Measurements from ENCODE around the gene FAM174C. TPM values are rescaled to one million over a fixed set of nuclear protein-coding genes. Genes with fewer than 3 reads are reported as not detected.

FAM174C gene
- total RNA-seq, 1 donor from 2014 or later, result 64.8 TPM

GRCh38 chr19:1324249-1324805 is 49.0 kb downstream of the FAM174C start:
- no peak for DNase-seq (ENCODE audit: extremely low spot score in 2 of 2)
- H3K27ac ChIP-seq, result peak overlapping the region; percentile 79
- no peak for TF ChIP-seq POLR2AphosphoS5 (IDR thresholded peaks at IDR 0.05; ENCODE audit: insufficient read depth in 1 of 2, low read depth in 1 of 2)
- TF ChIP-seq CTCF (IDR thresholded peaks at IDR 0.05), result no peak
- no peak for TF ChIP-seq POLR2A (IDR thresholded peaks at IDR 0.05)
- H3K9me3 ChIP-seq, result no peaks in the 10 kb centered on the region
- peaks cover 6% of the 10 kb centered on the region for H3K27me3 ChIP-seq
- no peaks in the 10 kb centered on the region for H3K36me3 ChIP-seq
- peak overlapping the region; percentile 40 to 50 for H3K4me3 ChIP-seq
- intact Hi-C loops (cut with DNase I), result no loop called here
- H3K4me1 ChIP-seq, result peaks cover 15% of the 10 kb centered on the region

GRCh38 chr19:1324806-1325567 is 49.7 kb downstream of the FAM174C start:
- H3K27ac ChIP-seq, result peak overlapping the region; percentile 79
- intact Hi-C loops (cut with DNase I), result no loop called here
- no peaks in the 10 kb centered on the region for H3K9me3 ChIP-seq
- H3K27me3 ChIP-seq, result peaks cover 6% of the 10 kb centered on the region
- no peak for DNase-seq (ENCODE audit: extremely low spot score in 2 of 2)
- H3K4me1 ChIP-seq, result peaks cover 15% of the 10 kb centered on the region
- peak overlapping the region; percentile 40 to 50 for H3K4me3 ChIP-seq
- TF ChIP-seq POLR2AphosphoS5 (IDR thresholded peaks at IDR 0.05; ENCODE audit: insufficient read depth in 1 of 2, low read depth in 1 of 2) (peak in 1 of 2 donors; percentile 51), POLR2A (IDR thresholded peaks at IDR 0.05) (no peak)
- H3K36me3 ChIP-seq, result no peaks in the 10 kb centered on the region

GRCh38 chr19:1325568-1326294 is 50.4 kb downstream of the FAM174C start:
- TF ChIP-seq POLR2AphosphoS5 (IDR thresholded peaks at IDR 0.05; ENCODE audit: insufficient read depth in 1 of 2, low read depth in 1 of 2), result no peak
- TF ChIP-seq POLR2A (IDR thresholded peaks at IDR 0.05), result no peak
- TF ChIP-seq CTCF (IDR thresholded peaks at IDR 0.05), result no peak
- DNase-seq (ENCODE audit: extremely low spot score in 2 of 2), result no peak
- H3K9me3 ChIP-seq, result no peaks in the 10 kb centered on the region
- H3K36me3 ChIP-seq, result no peaks in the 10 kb centered on the region
- H3K4me1 ChIP-seq, result peaks cover 15% of the 10 kb centered on the region
- intact Hi-C loops (cut with DNase I), result no loop called here
- peak overlapping the region; percentile 40 to 50 for H3K4me3 ChIP-seq
- H3K27me3 ChIP-seq, result peaks cover 6% of the 10 kb centered on the region
- peak overlapping the region; percentile 79 for H3K27ac ChIP-seq

- TF ChIP-seq POLR2AphosphoS5 (IDR thresholded peaks at IDR 0.05; ENCODE audit: insufficient read depth in 1 of 2, low read depth in 1 of 2) (no peak), CTCF (IDR thresholded peaks at IDR 0.05) (no peak), POLR2A (IDR thresholded peaks at IDR 0.05) (no peak)
- no peaks in the 10 kb centered on the region for H3K36me3 ChIP-seq
- H3K27ac ChIP-seq, result no peak overlapping the region
- H3K9me3 ChIP-seq, result no peaks in the 10 kb centered on the region
- no peak overlapping the region for H3K4me3 ChIP-seq
- intact Hi-C loops (cut with DNase I), result no loop called here
- H3K4me1 ChIP-seq, result peaks cover 15% of the 10 kb centered on the region
- no peak for DNase-seq (ENCODE audit: extremely low spot score in 2 of 2)
- H3K27me3 ChIP-seq, result peaks cover 2% of the 10 kb centered on the region
Observed at GRCh38 chr19:1327125-1327524, 51.8 kb downstream of the FAM174C start.

Other genes with a start within 250 kb of the FAM174C start
- gene CNN2, start 248.9 kb upstream of the FAM174C start, total RNA-seq, result 76.1 TPM
- gene ABCA7, start 235.4 kb upstream of the FAM174C start, total RNA-seq, result 29.5 TPM
- gene ARHGAP45, start 208.4 kb upstream of the FAM174C start, total RNA-seq, result 36.8 TPM
- gene POLR2E, start 180.2 kb upstream of the FAM174C start, total RNA-seq, result 83.7 TPM
- 524 TPM for gene GPX4, start 171.5 kb upstream of the FAM174C start, total RNA-seq
- 54.0 TPM for gene SBNO2, start 101.3 kb upstream of the FAM174C start, total RNA-seq
- 54.5 TPM for gene STK11, start 69.8 kb upstream of the FAM174C start, total RNA-seq
- 3.9 TPM for gene CBARP, start 37.5 kb upstream of the FAM174C start, total RNA-seq
- gene ATP5F1D, start 33.8 kb upstream of the FAM174C start, total RNA-seq, result 154 TPM
- gene MIDN, start 26.9 kb upstream of the FAM174C start, total RNA-seq, result 170 TPM
- gene CIRBP, start 6.2 kb upstream of the FAM174C start, total RNA-seq, result 192 TPM
- gene EFNA2, start 10.3 kb downstream of the FAM174C start, total RNA-seq, result not detected
- gene NDUFS7, start 108.4 kb downstream of the FAM174C start, total RNA-seq, result 141 TPM
- 29.0 TPM for gene GAMT, start 126.0 kb downstream of the FAM174C start, total RNA-seq
- 29.7 TPM for gene DAZAP1, start 132.1 kb downstream of the FAM174C start, total RNA-seq
- 3,906 TPM for gene RPS15, start 162.9 kb downstream of the FAM174C start, total RNA-seq
- gene APC2, start 174.6 kb downstream of the FAM174C start, total RNA-seq, result 1.2 TPM
- 25.0 TPM for gene C19orf25, start 203.7 kb downstream of the FAM174C start, total RNA-seq
- gene PCSK4, start 214.8 kb downstream of the FAM174C start, total RNA-seq, result 5.4 TPM
- 6.1 TPM for gene REEP6, start 215.7 kb downstream of the FAM174C start, total RNA-seq
- gene ADAMTSL5, start 237.5 kb downstream of the FAM174C start, total RNA-seq, result 22.6 TPM
- gene PLK5, start 248.5 kb downstream of the FAM174C start, total RNA-seq, result 0.49 TPM

Data from vagina (tissue), 2 donors.